ENCODE measurements around the gene SREK1IP1. TPM values are rescaled to one million over a fixed set of nuclear protein-coding genes. Genes with fewer than 3 reads are reported as not detected.
A peak's percentile ranks its signal among the peaks of the same experiment; 100 is the strongest.
"Not testable (repeated sequence)": the region's sequence is repeated elsewhere in the genome, so short reads cannot be mapped to it uniquely, and the experiment has no call there.

The SREK1IP1 gene
- total RNA-seq, 4 donors from 2014 or later = 8.4 to 17.7 (median 11.4) TPM

GRCh38 chr5:64744914-64745313 is 23.6 kb downstream of the SREK1IP1 start:
- no peak overlapping the region for H3K27ac ChIP-seq
- no peak for DNase-seq
- H3K4me1 ChIP-seq = no peaks in the 10 kb centered on the region
- H3K36me3 ChIP-seq = peaks cover 0 to 40% (median 0%) of the 10 kb centered on the region in 3 donors
- H3K4me3 ChIP-seq = no peak overlapping the region
- 100% methylated on average over 1 of the region's 1 CpG for WGBS, 2 donors
- no peaks in the 10 kb centered on the region for H3K9me3 ChIP-seq
- intact Hi-C loops (cut with DNase I) = no loop called here
- no peak for TF ChIP-seq CTCF (IDR thresholded peaks at IDR 0.05)
- TF ChIP-seq POLR2A (IDR thresholded peaks at IDR 0.05) = no peak
- no peaks in the 10 kb centered on the region for H3K27me3 ChIP-seq

DNA sequence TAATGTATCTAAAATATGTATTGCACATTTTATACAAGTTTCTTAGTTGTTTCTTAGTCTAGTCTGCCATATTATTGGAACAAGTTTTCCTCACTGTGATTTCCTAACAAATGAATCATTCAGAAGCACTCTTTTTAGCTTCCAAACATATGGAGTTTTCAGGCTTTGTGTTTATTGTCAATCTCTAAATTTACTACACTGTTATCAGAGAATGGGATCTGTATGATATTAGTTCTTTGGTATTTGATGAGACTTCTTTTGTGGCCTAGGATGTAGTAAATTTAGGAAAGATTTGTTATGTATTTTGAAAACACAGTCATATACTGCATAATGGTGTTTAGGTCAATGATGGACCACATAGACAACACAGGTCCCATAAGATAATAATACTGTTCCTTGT is 25.7 kb downstream of the SREK1IP1 start:
- H3K27ac ChIP-seq = no peak overlapping the region
- H3K27me3 ChIP-seq = no peaks in the 10 kb centered on the region
- H3K4me3 ChIP-seq = no peak overlapping the region
- no peak for DNase-seq
- intact Hi-C loops (cut with DNase I) = no loop called here
- H3K36me3 ChIP-seq = peaks cover 0 to 60% (median 0%) of the 10 kb centered on the region in 3 donors
- TF ChIP-seq POLR2A (IDR thresholded peaks at IDR 0.05) (no peak), CTCF (IDR thresholded peaks at IDR 0.05) (no peak)
- H3K9me3 ChIP-seq = no peaks in the 10 kb centered on the region
- H3K4me1 ChIP-seq = no peaks in the 10 kb centered on the region

GRCh38 chr5:64742411-64742810 is 26.1 kb downstream of the SREK1IP1 start:
- no peaks in the 10 kb centered on the region for H3K27me3 ChIP-seq
- no peak overlapping the region for H3K27ac ChIP-seq
- no peak for TF ChIP-seq CTCF (IDR thresholded peaks at IDR 0.05)
- TF ChIP-seq POLR2A (IDR thresholded peaks at IDR 0.05) = no peak
- H3K9me3 ChIP-seq = no peaks in the 10 kb centered on the region
- 85 to 89% methylated on average over 1 of the region's 1 CpG for WGBS, 2 donors
- H3K4me3 ChIP-seq = no peak overlapping the region
- intact Hi-C loops (cut with DNase I) = no loop called here
- no peak for DNase-seq
- H3K4me1 ChIP-seq = no peaks in the 10 kb centered on the region
- H3K36me3 ChIP-seq = peaks cover 0 to 59% (median 0%) of the 10 kb centered on the region in 3 donors

DNA sequence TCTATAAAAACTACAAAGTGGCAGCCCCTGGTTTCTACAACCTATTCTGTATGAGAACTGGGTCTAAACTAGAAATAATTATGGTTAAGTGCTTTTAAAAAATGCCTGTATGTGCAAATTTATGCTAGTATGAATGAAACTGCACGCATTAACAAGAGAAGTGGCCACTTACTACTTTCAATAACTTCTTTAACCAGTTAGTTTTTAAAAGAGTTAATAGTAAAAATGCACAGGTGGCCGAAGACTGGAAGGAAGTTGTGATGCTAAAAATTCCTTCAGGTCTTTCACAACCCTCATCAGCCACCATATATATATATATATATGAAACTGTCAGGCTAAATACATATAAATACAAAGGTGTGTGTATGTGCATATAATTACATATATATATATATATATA is 41.3 kb downstream of the SREK1IP1 start:
- intact Hi-C loops (cut with DNase I) = no loop called here
- no peak overlapping the region for H3K27ac ChIP-seq
- H3K9me3 ChIP-seq = no peaks in the 10 kb centered on the region
- no peak for DNase-seq
- no peaks in the 10 kb centered on the region for H3K27me3 ChIP-seq
- TF ChIP-seq CTCF (IDR thresholded peaks at IDR 0.05) (no peak), POLR2A (IDR thresholded peaks at IDR 0.05) (no peak)
- H3K4me3 ChIP-seq = no peak overlapping the region
- peaks cover 0 to 90% (median 7%) of the 10 kb centered on the region in 3 donors for H3K36me3 ChIP-seq
- WGBS, 2 donors = 86 to 95% methylated on average over 2 of the region's 2 CpGs
- no peaks in the 10 kb centered on the region for H3K4me1 ChIP-seq

DNA sequence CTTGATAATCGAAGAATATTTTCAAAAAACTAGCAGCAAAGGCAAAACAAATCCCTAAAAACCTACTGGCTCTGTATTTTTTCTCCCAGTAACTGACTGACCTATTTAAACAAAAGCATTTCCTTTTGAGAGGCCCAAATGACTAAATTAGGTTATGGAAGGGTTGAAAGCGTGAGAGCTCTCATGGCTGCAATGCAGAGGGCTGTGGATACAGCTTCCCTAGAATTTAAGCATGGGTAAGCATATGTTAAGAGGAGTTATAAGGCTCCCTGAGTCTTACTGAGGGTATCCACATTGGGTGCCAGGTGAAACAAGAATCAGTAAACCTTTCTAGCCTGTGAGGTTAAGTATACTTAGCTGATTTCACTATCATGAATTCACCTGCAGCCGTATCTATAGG is 45.9 kb downstream of the SREK1IP1 start:
- no peak overlapping the region for H3K27ac ChIP-seq
- WGBS, 2 donors = 65 to 95% methylated on average over 3 of the region's 3 CpGs
- no peak for DNase-seq
- H3K4me1 ChIP-seq = no peaks in the 10 kb centered on the region
- TF ChIP-seq CTCF (IDR thresholded peaks at IDR 0.05) (no peak), POLR2A (IDR thresholded peaks at IDR 0.05) (no peak)
- H3K4me3 ChIP-seq = no peak overlapping the region
- H3K9me3 ChIP-seq = no peaks in the 10 kb centered on the region
- no peaks in the 10 kb centered on the region for H3K27me3 ChIP-seq
- H3K36me3 ChIP-seq = peaks cover 0 to 73% (median 7%) of the 10 kb centered on the region in 3 donors
- intact Hi-C loops (cut with DNase I) = no loop called here

DNA sequence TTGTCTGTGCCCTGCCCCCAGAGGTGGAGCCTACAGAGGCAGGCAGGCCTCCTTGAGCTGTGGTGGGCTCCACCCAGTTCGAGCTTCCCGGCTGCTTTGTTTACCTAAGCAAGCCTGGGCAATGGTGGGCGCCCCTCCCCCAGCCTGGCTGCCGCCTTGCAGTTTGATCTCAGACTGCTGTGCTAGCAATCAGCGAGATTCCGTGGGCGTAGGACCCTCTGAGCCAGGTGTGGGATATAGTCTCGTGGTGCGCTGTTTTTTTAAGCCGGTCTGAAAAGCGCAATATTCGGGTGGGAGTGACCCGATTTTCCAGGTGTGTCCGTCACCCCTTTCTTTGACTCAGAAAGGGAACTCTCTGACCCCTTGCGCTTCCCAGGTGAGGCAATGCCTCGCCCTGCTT is 54.0 kb downstream of the SREK1IP1 start:
- peak overlapping the region in 2 of 4 donors; percentile 3 to 16 for H3K27ac ChIP-seq
- H3K4me1 ChIP-seq; H3K9me3 ChIP-seq; intact Hi-C loops (cut with DNase I); DNase-seq; H3K36me3 ChIP-seq; H3K27me3 ChIP-seq: not testable (repeated sequence)
- WGBS, 2 donors = 81 to 100% methylated on average over 3 of the region's 16 CpGs
- peak overlapping the region in 3 of 4 donors; percentile 19 to 45 (median 35) for H3K4me3 ChIP-seq

Data from esophagus squamous epithelium (tissue), 5 donors.